Measurements from ENCODE around the gene TCF7L2. TPM values are rescaled to one million over a fixed set of nuclear protein-coding genes. Genes with fewer than 3 reads are reported as not detected.
"Not testable (repeated sequence)": the region's sequence is repeated elsewhere in the genome, so short reads cannot be mapped to it uniquely, and the experiment has no call there.

Gene TCF7L2
- polyA plus RNA-seq, 3 donors = 47.8 to 51.4 (median 49.2) TPM

- peak; percentile 76 for DNase-seq
Observed at GRCh38 chr10:113063043-113063967, 113.3 kb downstream of the TCF7L2 start.

- DNase-seq = no peak
Observed at GRCh38 chr10:113064039-113064438, 114.0 kb downstream of the TCF7L2 start.

- DNase-seq = not testable (repeated sequence)
Observed at GRCh38 chr10:113066120-113066519, 116.1 kb downstream of the TCF7L2 start.

- DNase-seq = no peak
Observed at GRCh38 chr10:113066561-113067312, 116.7 kb downstream of the TCF7L2 start.

- no peak for DNase-seq
Observed at GRCh38 chr10:113067501-113067900, 117.5 kb downstream of the TCF7L2 start.

GRCh38 chr10:113068178-113068890 lies 118.3 kb downstream of the TCF7L2 start:
- no peak for DNase-seq

GRCh38 chr10:113069595-113069994 lies 119.5 kb downstream of the TCF7L2 start:
- DNase-seq = no peak

GRCh38 chr10:113071446-113071845 lies 121.4 kb downstream of the TCF7L2 start:
- DNase-seq = no peak

GRCh38 chr10:113073549-113074189 lies 123.6 kb downstream of the TCF7L2 start:
- DNase-seq = no peak

- no peak for DNase-seq
Observed at GRCh38 chr10:113076949-113077348, 126.9 kb downstream of the TCF7L2 start.

GRCh38 chr10:113078282-113078907 lies 128.3 kb downstream of the TCF7L2 start:
- DNase-seq = no peak

GRCh38 chr10:113080061-113080924 lies 130.2 kb downstream of the TCF7L2 start:
- no peak for DNase-seq

GRCh38 chr10:113080925-113081229 lies 130.8 kb downstream of the TCF7L2 start:
- no peak for DNase-seq

GRCh38 chr10:113084031-113084430 lies 134.0 kb downstream of the TCF7L2 start:
- DNase-seq = no peak

GRCh38 chr10:113085776-113086175 lies 135.7 kb downstream of the TCF7L2 start:
- DNase-seq = no peak

- DNase-seq = no peak
Observed at GRCh38 chr10:113086282-113086681, 136.2 kb downstream of the TCF7L2 start.

GRCh38 chr10:113087165-113088029 lies 137.3 kb downstream of the TCF7L2 start:
- no peak for DNase-seq

GRCh38 chr10:113088194-113088593 lies 138.1 kb downstream of the TCF7L2 start:
- no peak for DNase-seq

GRCh38 chr10:113089551-113089950 lies 139.5 kb downstream of the TCF7L2 start:
- DNase-seq = no peak

Measured in renal pelvis (tissue), 4 donors.